GM21825 (cell line): ENCODE data around the gene FOXA2.

ENCODE experiments used
- ATAC-seq: cut with Tn5 transposase; IDR thresholded peaks from one replicate; pipeline ENCODE4 v1.9.1; 2021; ENCODE audit warnings: mild to moderate bottlenecking, moderate library complexity; ENCODE audit not compliant: unreplicated experiment

Gene FOXA2

DNA sequence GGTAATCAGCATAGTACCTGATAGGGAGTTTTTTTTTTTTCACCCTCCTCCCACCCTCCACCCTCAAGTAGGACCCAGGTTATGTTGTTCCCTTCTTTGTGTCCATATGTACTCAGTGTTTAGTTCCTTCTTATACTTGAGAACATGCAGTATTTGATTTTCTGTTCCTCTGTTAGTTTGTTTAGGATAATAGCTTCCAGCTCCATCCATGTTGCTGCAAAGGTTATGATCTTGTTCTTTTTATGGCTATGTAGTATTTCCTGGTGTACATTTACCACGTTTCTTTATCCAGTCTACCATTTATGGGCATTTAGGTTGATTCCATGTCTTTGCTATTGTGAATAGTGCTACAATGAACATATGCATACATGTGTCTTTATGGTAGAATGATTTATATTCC is 41.9 kb downstream of the FOXA2 start:
- ATAC-seq: no peak

DNA sequence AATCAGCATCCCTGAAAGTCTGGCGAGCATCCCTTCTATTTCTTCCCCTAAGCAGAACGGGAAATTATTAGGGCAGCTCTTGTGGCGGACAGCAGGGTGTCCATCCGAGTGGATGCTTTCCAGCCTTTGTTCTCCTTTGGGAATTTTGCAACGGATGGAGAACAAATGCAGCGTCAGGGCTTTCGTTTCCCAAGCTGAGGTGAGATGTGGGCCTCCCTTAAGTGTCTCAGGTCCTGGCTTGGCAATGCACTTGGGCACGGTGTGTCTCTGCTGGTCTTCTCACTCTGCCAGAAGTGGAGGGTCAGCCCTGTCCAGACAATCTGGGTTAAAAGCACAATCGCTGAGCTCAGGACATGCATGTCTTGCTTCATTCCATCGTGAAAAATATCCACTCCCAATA is 43.5 kb downstream of the FOXA2 start:
- ATAC-seq: no peak

DNA sequence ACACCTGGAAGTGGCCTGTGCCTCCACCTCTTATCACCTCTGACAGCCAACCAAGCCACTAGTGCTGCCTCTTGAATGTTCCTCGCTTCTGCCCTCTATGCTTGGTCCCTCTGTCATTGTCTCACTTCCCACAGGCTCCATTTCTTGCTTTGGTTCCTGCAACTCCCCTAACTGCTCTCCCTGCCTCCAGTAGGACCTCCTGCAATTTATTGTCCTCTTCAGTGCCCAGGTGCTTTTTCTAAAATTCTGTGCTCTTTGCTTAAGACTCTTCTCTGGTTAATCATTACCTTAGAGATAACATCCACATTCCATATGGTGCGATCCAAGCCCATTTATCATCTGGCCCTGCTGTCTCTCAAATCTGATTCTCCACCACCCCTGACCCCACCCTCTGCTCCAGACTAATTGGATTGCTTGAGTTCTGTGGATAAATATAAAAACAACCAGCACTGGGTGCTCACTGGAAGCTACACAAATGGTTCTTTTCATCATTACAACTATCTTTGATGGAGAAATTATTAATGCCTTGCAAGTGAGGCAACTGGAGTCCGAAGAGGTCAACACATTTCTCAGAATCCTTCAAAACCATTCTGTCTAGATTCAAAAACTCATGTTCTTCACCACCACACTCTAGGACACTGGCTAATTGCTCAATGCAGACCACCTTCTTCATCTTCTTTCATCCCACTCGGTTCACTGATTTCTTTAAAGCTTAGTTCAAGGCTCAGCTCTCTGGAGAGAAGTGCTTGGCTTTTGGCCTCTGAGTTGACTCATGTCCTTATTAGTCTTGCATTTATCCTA is 47.2 kb downstream of the FOXA2 start:
- ATAC-seq: no peak

- ATAC-seq: no peak
Observed at GRCh38 chr20:22536141-22536828, 48.1 kb downstream of the FOXA2 start.

GRCh38 chr20:22535483-22535882 is 48.9 kb downstream of the FOXA2 start:
- no peak for ATAC-seq

- ATAC-seq: no peak
Observed at GRCh38 chr20:22533823-22534751, 50.3 kb downstream of the FOXA2 start.

DNA sequence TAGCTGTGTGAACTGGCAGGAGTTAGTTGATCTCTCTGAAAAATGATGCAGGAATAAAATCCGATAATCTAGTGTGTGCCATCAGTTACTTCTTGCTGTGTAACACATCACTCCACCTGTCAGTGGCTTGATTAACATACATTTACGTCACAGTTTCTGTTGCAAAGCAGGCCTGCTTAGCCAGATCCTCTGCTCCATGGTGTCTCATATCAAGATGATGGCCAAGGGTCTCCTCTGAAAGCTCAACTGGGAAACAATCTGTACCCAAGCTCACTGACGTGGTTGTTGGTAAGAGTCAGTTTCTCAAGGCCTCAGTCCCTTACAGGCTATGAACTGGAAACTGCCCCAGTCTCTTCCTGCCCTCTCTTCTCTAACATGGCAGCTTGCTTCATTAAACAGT is 51.8 kb downstream of the FOXA2 start:
- ATAC-seq: no peak

- no peak for ATAC-seq
Observed at GRCh38 chr20:22531756-22532155, 52.6 kb downstream of the FOXA2 start.

GRCh38 chr20:22531056-22531615 is 53.2 kb downstream of the FOXA2 start:
- ATAC-seq: no peak
